Lower lobe of right lung (tissue), 1 donor: ENCODE measurements around the gene CDH22. TPM values are rescaled to one million over a fixed set of nuclear protein-coding genes. Genes with fewer than 3 reads are reported as not detected.

ENCODE experiments used
- total RNA-seq: library from RNA; stranded (reverse); fragmentation: NEBNext Ultra II Directional; extraction: Animal tissue kit (Norgen Biotek cat#: 25700); gene quantifications from one replicate; pipeline ENCODE4 v1.2.1, GENCODE V29; 2021
- donor health status: DM: no; HTN: yes; CAD: no; lungs with severe emphysema.

Gene CDH22
- total RNA-seq, 1 donor from 2014 or later = 0.35 TPM

Other genes with a start within 250 kb of the CDH22 start
- 29.4 TPM for gene NCOA5, start 218.5 kb downstream of the CDH22 start, total RNA-seq
- 35.7 TPM for gene CD40, start 190.2 kb downstream of the CDH22 start, total RNA-seq
- 61.9 TPM for gene ELMO2, start 98.1 kb upstream of the CDH22 start, total RNA-seq
- gene ZNF334, start 205.1 kb upstream of the CDH22 start, total RNA-seq = 4.7 TPM
- gene OCSTAMP, start 242.2 kb upstream of the CDH22 start, total RNA-seq = not detected